ENCODE results near the gene MACROD2.

- TF ChIP-seq CTCF (conservative IDR thresholded peaks at IDR 0.05 in 1 of 2, IDR thresholded peaks at IDR 0.05 in 1 of 2; ENCODE audit: extremely low read depth in 1 of 2, insufficient read depth in 1 of 2, low read depth in 1 of 2, low read length in 2 of 2) (peak; percentile 67 to 75), EZH2 (IDR thresholded peaks at IDR 0.05; ENCODE audit: borderline replicate concordance, low read length) (no peak)
These were observed 1658.9 kb downstream of the MACROD2 start for GRCh38 chr20:15654208-15654649.

All from mammary epithelial cell (primary cell).